Stomach (tissue), 4 donors: ENCODE data around the gene CFAP299.

Experiments
- CTCF ChIP-seq, 7 experiments: fragments of 450-650 bp in 4 of 7; fragments of 200-600 bp in 3 of 7; sonication (generic) in 3 of 7; IDR thresholded peaks; one replicate each; pipeline ENCODE4 v1.5.1; 2016 to 2019; ENCODE audit warnings: antibody characterized with exemption in 7 of 7, control low read depth in 2 of 7, mild to moderate bottlenecking in 1 of 7
- POLR2A ChIP-seq, 4 donors: fragments of 450-650 bp; IDR thresholded peaks; one replicate each; pipeline ENCODE4 v1.6.1; 2016; ENCODE audit warnings: antibody characterized with exemption in 4 of 4, control low read depth in 2 of 4, mild to moderate bottlenecking in 1 of 4, moderate library complexity in 1 of 4
- POLR2AphosphoS5 ChIP-seq, 3 donors: sonication (generic); formaldehyde crosslinking; IDR thresholded peaks; one replicate each; pipeline ENCODE4 v1.6.1; 2016; ENCODE audit warnings: antibody characterized with exemption in 3 of 3

GRCh38 chr4:80831383-80832361 is 496.1 kb downstream of the CFAP299 start:
- TF ChIP-seq CTCF (IDR thresholded peaks at IDR 0.05) (no peak), POLR2A (IDR thresholded peaks at IDR 0.05) (no peak), POLR2AphosphoS5 (IDR thresholded peaks at IDR 0.05) (no peak)
